IMR-90 (cell line): ENCODE results near the gene PTBP2. TPM values are rescaled to one million over a fixed set of nuclear protein-coding genes. Genes with fewer than 3 reads are reported as not detected.

Experiments used
- ATAC-seq: fragments of 200-7000 bp; cut with Tn5 transposase; 2 replicates; pipeline ENCODE4 v1.9.1; 2020; ENCODE audit warnings: low read depth, mild to moderate bottlenecking, moderate library complexity
- BruUV-seq: library from RNA; stranded (reverse); fragments of 400-500 nt; replicated peaks from 2 replicates; lab custom pipeline; 2021; lab: Mats Ljungman, UMichigan
- CTCF ChIA-PET: fragments of 300-600 bp; formaldehyde crosslinking; extraction: SDS; loops from one replicate; lab custom pipeline; 2021; ENCODE audit warnings: antibody characterized with exemption; lab: Yijun Ruan, JAX
- POLR2A ChIA-PET: fragments of 300-600 bp; sonication (Branson Sonifier 250); formaldehyde crosslinking; loops from one replicate; lab custom pipeline; 2022; ENCODE audit warnings: antibody characterized with exemption; ENCODE audit not compliant: unreplicated experiment; lab: Charles Lee
- DNase-seq: peaks from one replicate; pipeline ENCODE4 v3.0.0; 2013
- H2AFZ ChIP-seq: replicated peaks from 2 replicates; pipeline ENCODE3; 2013; ENCODE audit warnings: low read length, mild to moderate bottlenecking; ENCODE audit not compliant: poor library complexity
- H2AK5ac ChIP-seq: 2 replicates; pipeline ENCODE4 v1.6.1; 2013; ENCODE audit warnings: low read depth, low read length, inconsistent platforms
- H2AK9ac ChIP-seq: replicated peaks from 2 replicates; pipeline ENCODE3; 2013; ENCODE audit warnings: mild to moderate bottlenecking, low read depth, low read length, moderate library complexity; ENCODE audit not compliant: poor library complexity
- H2BK120ac ChIP-seq: 2 replicates; pipeline ENCODE4 v1.6.1; 2013; ENCODE audit warnings: low read depth, low read length, inconsistent platforms
- H2BK15ac ChIP-seq: 3 replicates; pipeline ENCODE4 v1.6.1; 2013; ENCODE audit warnings: low read depth, low read length, inconsistent platforms
- H2BK20ac ChIP-seq: 2 replicates; pipeline ENCODE4 v1.6.1; 2013; ENCODE audit warnings: low read depth, mild to moderate bottlenecking, inconsistent platforms, low read length, moderate library complexity
- H2BK5ac ChIP-seq: 2 replicates; pipeline ENCODE4 v1.6.1; 2013; ENCODE audit warnings: mild to moderate bottlenecking, low read depth, low read length, inconsistent platforms; ENCODE audit not compliant: poor library complexity, severe bottlenecking
- H3K14ac ChIP-seq: replicated peaks from 2 replicates; pipeline ENCODE4 v1.6.1; 2013; ENCODE audit warnings: low read depth, low read length, inconsistent platforms
- H3K18ac ChIP-seq: 2 replicates; pipeline ENCODE4 v1.6.1; 2013; ENCODE audit warnings: low read depth, low read length, control low read depth
- H3K23ac ChIP-seq: 2 replicates; pipeline ENCODE4 v1.6.1; 2013; ENCODE audit warnings: low read depth, low read length, inconsistent platforms
- H3K27ac ChIP-seq: 2 replicates; pipeline ENCODE4 v1.5.1; 2013; ENCODE audit warnings: mild to moderate bottlenecking, control low read depth, low read length; ENCODE audit not compliant: insufficient read depth
- H3K27me3 ChIP-seq: 2 replicates; pipeline ENCODE4 v1.6.1; 2013; ENCODE audit warnings: low read length; ENCODE audit not compliant: control insufficient read depth, insufficient read depth
- H3K36me3 ChIP-seq: 2 replicates; pipeline ENCODE4 v1.6.1; 2013; ENCODE audit warnings: low read length, mixed read lengths; ENCODE audit not compliant: control insufficient read depth, insufficient read depth
- H3K4ac ChIP-seq: 2 replicates; pipeline ENCODE4 v1.6.1; 2013; ENCODE audit warnings: low read depth, low read length, inconsistent platforms
- H3K4me1 ChIP-seq: 2 replicates; pipeline ENCODE4 v1.6.1; 2013; ENCODE audit warnings: low read length, mixed read lengths; ENCODE audit not compliant: control insufficient read depth, insufficient read depth
- H3K4me2 ChIP-seq: 2 replicates; pipeline ENCODE4 v1.6.1; 2013; ENCODE audit warnings: low read depth, mild to moderate bottlenecking, control low read depth, low read length, moderate library complexity
- H3K4me3 ChIP-seq: 2 replicates; pipeline ENCODE4 v1.5.1; 2013; ENCODE audit warnings: low read depth, mild to moderate bottlenecking, control low read depth, low read length, moderate library complexity; ENCODE audit not compliant: insufficient read depth
- H3K56ac ChIP-seq: 2 replicates; pipeline ENCODE4 v1.6.1; 2013; ENCODE audit warnings: low read length, inconsistent platforms; ENCODE audit not compliant: insufficient read depth; ENCODE audit errors: extremely low read depth
- H3K79me1 ChIP-seq, 2 experiments: 2 replicates each; pipeline ENCODE4 v1.6.1; 2013; ENCODE audit warnings: low read length in 2 of 2, inconsistent platforms in 1 of 2, low read depth in 1 of 2
- H3K9ac ChIP-seq: 2 replicates; pipeline ENCODE4 v1.6.1; 2013; ENCODE audit warnings: low read depth, low read length, control low read depth
- H3K9me1 ChIP-seq: 2 replicates; pipeline ENCODE4 v1.6.1; 2013; ENCODE audit warnings: low read length, inconsistent platforms; ENCODE audit not compliant: insufficient read depth
- H3K9me3 ChIP-seq: 2 replicates; pipeline ENCODE4 v1.6.1; 2013; ENCODE audit warnings: low read length; ENCODE audit not compliant: control insufficient read depth, insufficient read depth
- H4K20me1 ChIP-seq: 2 replicates; pipeline ENCODE4 v1.6.1; 2013; ENCODE audit warnings: low read length, inconsistent platforms; ENCODE audit not compliant: insufficient read depth
- H4K5ac ChIP-seq: 2 replicates; pipeline ENCODE4 v1.6.1; 2013; ENCODE audit warnings: mild to moderate bottlenecking, low read depth, low read length, control low read depth
- H4K8ac ChIP-seq, 2 experiments: 2 replicates each; pipeline ENCODE4 v1.6.1; 2013; ENCODE audit warnings: low read depth in 2 of 2, low read length in 2 of 2, control low read depth in 1 of 2, inconsistent platforms in 1 of 2
- H4K91ac ChIP-seq: 2 replicates; pipeline ENCODE4 v1.6.1; 2013; ENCODE audit warnings: low read depth, low read length, inconsistent platforms; ENCODE audit not compliant: insufficient read depth
- BHLHE40 ChIP-seq: fragments of 150-350 bp; IDR thresholded peaks from 2 replicates; pipeline ENCODE4 v1.6.1; 2016; ENCODE audit warnings: mild to moderate bottlenecking, low read depth, low read length
- CEBPB ChIP-seq: IDR thresholded peaks from 2 replicates; pipeline ENCODE4 v1.6.1; 2012; ENCODE audit warnings: low read depth, low read length, improper control_type of control experiment
- CHD1 ChIP-seq: IDR thresholded peaks from 2 replicates; pipeline ENCODE4 v1.6.1; 2012; ENCODE audit warnings: low read depth, low read length, improper control_type of control experiment
- CTCF ChIP-seq: conservative IDR thresholded peaks from 2 replicates; pipeline ENCODE4 v1.5.1; 2012; ENCODE audit warnings: mild to moderate bottlenecking, low read depth, low read length, improper control_type of control experiment
- ELK1 ChIP-seq: fragments of 150-350 bp; IDR thresholded peaks from 2 replicates; pipeline ENCODE4 v1.6.1; 2016; ENCODE audit warnings: low read depth, mild to moderate bottlenecking, low read length, moderate library complexity, borderline replicate concordance
- MAFK ChIP-seq: IDR thresholded peaks from 2 replicates; pipeline ENCODE4 v1.6.1; 2012; ENCODE audit warnings: low read depth, low read length, improper control_type of control experiment
- MAZ ChIP-seq: IDR thresholded peaks from 2 replicates; pipeline ENCODE4 v1.6.1; 2012; ENCODE audit warnings: low read depth, mild to moderate bottlenecking, low read length, improper control_type of control experiment, moderate library complexity, borderline replicate concordance
- MXI1 ChIP-seq: IDR thresholded peaks from 2 replicates; pipeline ENCODE4 v1.6.1; 2012; ENCODE audit warnings: low read depth, mild to moderate bottlenecking, low read length, moderate library complexity, borderline replicate concordance
- NFE2L2 ChIP-seq: fragments of 150-350 bp; IDR thresholded peaks from 2 replicates; pipeline ENCODE4 v1.6.1; 2016; ENCODE audit warnings: low read depth, mild to moderate bottlenecking, low read length
- POLR2A ChIP-seq: IDR thresholded peaks from 2 replicates; pipeline ENCODE4 v1.6.1; 2012; ENCODE audit warnings: mild to moderate bottlenecking, low read depth, low read length
- RAD21 ChIP-seq: IDR thresholded peaks from 2 replicates; pipeline ENCODE4 v1.6.1; 2012; ENCODE audit warnings: low read length, improper control_type of control experiment
- RCOR1 ChIP-seq: IDR thresholded peaks from 2 replicates; pipeline ENCODE4 v1.6.1; 2012; ENCODE audit warnings: mild to moderate bottlenecking, low read length, improper control_type of control experiment; ENCODE audit not compliant: insufficient replicate concordance
- RFX5 ChIP-seq: IDR thresholded peaks from 2 replicates; pipeline ENCODE4 v1.8.0; 2012; ENCODE audit warnings: low read depth, mild to moderate bottlenecking, low read length, moderate library complexity
- USF2 ChIP-seq: fragments of 150-350 bp; IDR thresholded peaks from 2 replicates; pipeline ENCODE4 v1.6.1; 2017; ENCODE audit warnings: mild to moderate bottlenecking, antibody characterized with exemption, low read length, low read depth
- WGBS, 2 experiments: methylation state at CpG; one replicate each; pipeline versions ENCODE4 v1.1.5 to v1.1.7; 2013; ENCODE audit warnings: missing lambda C conversion rate in 2 of 2; ENCODE audit not compliant: insufficient read length in 1 of 2; ENCODE audit errors: extremely low coverage in 2 of 2; 5-methylcytosine and 5-hydroxymethylcytosine counted together
- dilution Hi-C: fragments of 300-500 bp; cut with HindIII; formaldehyde crosslinking; loops from one replicate; pipeline ENCODE4 v1.14.3; 2018; ENCODE audit warnings: low sequenced_read_pairs; ENCODE audit not compliant: unreplicated experiment
- in situ Hi-C: fragments of 300-500 bp; cut with MboI; formaldehyde crosslinking; loops from 3 replicates; pipeline ENCODE4 v1.14.3; 2019; ENCODE audit warnings: low sequenced_read_pairs, inconsistent platforms, mixed read lengths
- intact Hi-C: fragments of 100-400 bp; cut with micrococcal nuclease; formaldehyde crosslinking; loops from 2 replicates; pipeline ENCODE4 v1.10.0; 2022
- polyA plus RNA-seq, 3 experiments: library from polyadenylated mRNA; depleted of rRNA; stranded (reverse); fragments of >200 nt; gene quantifications; 2 replicates each; pipeline ENCODE4 v1.2.3, GENCODE V29; 2012; ENCODE audit warnings: low replicate concordance in 1 of 3
- total RNA-seq: library from RNA; depleted of rRNA; stranded (reverse); fragments of >200 nt; gene quantifications from 2 replicates; pipeline ENCODE4 v1.2.3, GENCODE V29; 2012

The PTBP2 gene
- total and polyA plus RNA-seq, 2 of the 4 experiments (the other 2 are of a cell fraction), result 9.7 to 37.8 TPM

DNA sequence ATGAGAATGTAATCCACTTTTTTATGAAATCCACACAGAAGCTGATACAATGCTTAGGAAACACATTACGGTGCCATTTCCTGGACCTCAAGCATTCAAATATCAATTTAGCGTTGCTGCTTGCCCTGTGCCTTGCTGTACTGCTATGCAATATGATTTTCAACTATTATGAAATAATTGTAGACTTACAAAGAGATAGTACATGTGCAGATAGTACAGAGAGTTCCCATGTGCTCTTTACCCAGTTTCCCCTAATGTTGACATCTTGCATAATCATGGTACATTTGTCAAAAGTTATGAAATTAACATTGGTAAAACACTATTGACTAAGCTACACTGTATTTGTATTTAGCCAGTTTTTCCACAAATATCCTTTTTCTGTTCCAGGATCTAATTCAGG, 37.7 kb upstream of the PTBP2 start:
- no TSS peak for BruUV-seq
- H4K8ac ChIP-seq, result no peak overlapping the region
- no peak overlapping the region for H2AK5ac ChIP-seq
- no peaks in the 10 kb centered on the region for H3K27me3 ChIP-seq
- H3K23ac ChIP-seq, result no peak overlapping the region
- ChIA-PET CTCF (no interaction called here), POLR2A (no interaction called here)
- no CpG with 5 or more reads among the region's 2 CpGs for WGBS, 2 experiments
- H2BK15ac ChIP-seq, result no peak overlapping the region
- no peak overlapping the region for H2AFZ ChIP-seq
- no peak for DNase-seq
- intact Hi-C loops (no loop called here), in situ Hi-C loops (no loop called here), dilution Hi-C loops (no loop called here)
- H4K91ac ChIP-seq, result no peak overlapping the region
- no peak overlapping the region for H3K4me2 ChIP-seq
- no peak for ATAC-seq
- no peak overlapping the region for H4K5ac ChIP-seq
- H3K4me1 ChIP-seq, result no peaks in the 10 kb centered on the region
- no peaks in the 10 kb centered on the region for H3K79me1 ChIP-seq
- no peak overlapping the region for H3K14ac ChIP-seq
- no peaks in the 10 kb centered on the region for H3K36me3 ChIP-seq
- no peak overlapping the region for H3K4ac ChIP-seq
- no peaks in the 10 kb centered on the region for H4K20me1 ChIP-seq
- no peak overlapping the region for H2AK9ac ChIP-seq
- H3K9ac ChIP-seq, result no peak overlapping the region
- no peak for TF ChIP-seq POLR2A
- TF ChIP-seq RAD21, result no peak
- no peak for TF ChIP-seq CHD1
- TF ChIP-seq ELK1, result no peak
- TF ChIP-seq RFX5, result no peak
- no peak for TF ChIP-seq MXI1
- TF ChIP-seq MAZ, result no peak
- no peak for TF ChIP-seq RCOR1
- TF ChIP-seq USF2, result no peak
- no peak for TF ChIP-seq BHLHE40
- no peak for TF ChIP-seq CEBPB
- no peak for TF ChIP-seq NFE2L2
- no peak for TF ChIP-seq MAFK
- no peak for TF ChIP-seq CTCF
- H3K56ac ChIP-seq, result no peak overlapping the region
- H2BK20ac ChIP-seq, result no peak overlapping the region
- H3K9me1 ChIP-seq, result no peaks in the 10 kb centered on the region
- no peak overlapping the region for H3K18ac ChIP-seq
- no peak overlapping the region for H2BK5ac ChIP-seq
- no peaks in the 10 kb centered on the region for H3K9me3 ChIP-seq
- no peak overlapping the region for H2BK120ac ChIP-seq
- H3K27ac ChIP-seq, result no peak overlapping the region
- H3K4me3 ChIP-seq, result no peak overlapping the region
